GM11168 (cell line): Measurements from ENCODE around the gene EXOC2.
"Not testable (repeated sequence)": the region's sequence is repeated elsewhere in the genome, so short reads cannot be mapped to it uniquely, and the experiment has no call there.

Experiments used
- in situ Hi-C: fragments of 300-500 bp; cut with MboI; formaldehyde crosslinking; loops from one replicate; pipeline ENCODE4 v1.12.0; 2022; ENCODE audit warnings: low sequenced_read_pairs; ENCODE audit not compliant: unreplicated experiment

EXOC2 gene

GRCh38 chr6:711925-712324 is 19.0 kb upstream of the EXOC2 start:
- in situ Hi-C loops = no loop called here

GRCh38 chr6:710601-711571 is 17.9 kb upstream of the EXOC2 start:
- in situ Hi-C loops = no loop called here

DNA sequence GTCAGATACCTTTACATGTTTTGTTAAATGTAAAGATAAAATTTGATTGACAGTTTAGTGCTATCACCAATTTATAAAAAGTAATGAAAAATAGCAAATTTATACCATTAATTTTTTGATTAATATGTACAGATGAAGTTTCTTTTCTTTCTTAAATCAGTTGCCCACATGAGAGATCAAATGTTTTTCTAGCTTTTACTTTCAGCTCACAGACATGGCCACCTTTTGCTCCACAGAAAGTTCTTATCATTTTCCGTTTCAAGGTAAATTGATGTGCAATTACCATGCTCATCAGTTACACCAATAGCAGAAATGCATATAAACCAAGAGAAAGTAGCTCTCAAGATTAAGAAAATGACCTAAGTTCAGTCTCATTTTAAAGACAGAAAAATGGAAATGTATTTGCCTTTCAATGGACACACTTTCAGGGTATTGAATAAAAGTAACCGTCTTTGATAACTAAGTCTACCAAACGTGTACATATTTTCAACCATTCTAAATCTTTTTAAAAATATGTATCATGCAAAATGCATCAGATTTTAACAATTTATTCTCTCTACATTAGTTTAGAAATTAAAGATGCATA is 16.6 kb upstream of the EXOC2 start:
- in situ Hi-C loops = no loop called here

DNA sequence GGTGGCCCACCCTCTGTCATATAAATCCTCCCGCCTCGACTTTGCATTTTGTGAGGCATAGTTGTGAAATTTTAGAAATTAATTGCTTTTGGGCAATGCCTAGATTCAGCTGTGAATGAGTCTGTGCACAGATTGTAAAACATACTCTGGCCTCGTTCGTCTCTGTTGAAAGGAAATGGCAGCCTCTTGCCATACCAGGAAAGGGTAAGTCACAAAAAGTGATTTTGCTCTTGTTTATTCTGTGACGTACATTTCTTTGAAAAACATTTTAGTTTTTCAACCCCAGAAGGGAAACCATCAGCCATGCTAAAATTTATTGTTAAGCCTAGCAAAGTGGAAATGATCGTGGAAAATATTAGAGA is 15.3 kb upstream of the EXOC2 start:
- in situ Hi-C loops = no loop called here

- in situ Hi-C loops = no loop called here
Measured at GRCh38 chr6:707576-708236, 14.8 kb upstream of the EXOC2 start.

DNA sequence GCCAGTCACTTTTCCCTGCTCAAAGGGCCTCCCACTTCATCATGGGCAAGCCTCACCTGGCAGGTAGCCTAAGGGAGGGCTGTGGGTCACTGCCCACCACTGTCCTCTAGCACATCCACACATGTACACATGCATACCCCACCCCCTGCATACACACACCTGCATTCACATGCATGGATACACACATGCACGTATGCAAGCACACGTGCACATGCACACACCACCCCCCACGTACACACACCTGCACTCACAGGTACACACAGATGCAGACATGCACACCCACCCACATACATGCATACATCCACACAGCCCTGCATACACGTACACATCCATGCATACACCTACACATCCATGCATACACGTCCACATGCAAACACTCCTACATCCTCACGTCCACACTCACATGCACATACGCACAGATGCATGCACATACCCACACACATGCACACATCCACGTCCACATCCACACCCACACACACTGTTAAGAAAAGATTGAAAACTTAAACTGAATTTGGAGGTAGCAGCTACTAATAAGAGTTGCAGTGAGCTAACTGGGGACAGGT is 14.0 kb upstream of the EXOC2 start:
- in situ Hi-C loops = no loop called here

DNA sequence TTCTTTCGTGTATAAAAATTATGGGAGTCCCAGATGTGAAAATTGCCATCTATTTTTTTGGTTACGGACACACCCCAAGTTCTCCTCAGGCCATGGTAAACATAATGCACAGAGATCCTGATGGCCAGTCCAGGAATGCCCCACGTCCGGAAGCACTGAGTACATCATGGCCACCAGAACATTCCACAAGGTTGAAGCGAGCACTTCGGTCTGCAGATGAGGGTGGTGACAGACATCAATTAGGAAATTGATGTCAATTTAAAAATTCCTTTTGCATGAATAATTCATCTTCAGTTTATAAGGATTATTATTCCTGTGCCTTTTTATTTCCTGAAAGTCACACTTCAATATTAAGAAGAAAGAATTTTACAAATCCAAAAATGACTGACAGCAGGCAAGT is 13.2 kb upstream of the EXOC2 start:
- in situ Hi-C loops = no loop called here

DNA sequence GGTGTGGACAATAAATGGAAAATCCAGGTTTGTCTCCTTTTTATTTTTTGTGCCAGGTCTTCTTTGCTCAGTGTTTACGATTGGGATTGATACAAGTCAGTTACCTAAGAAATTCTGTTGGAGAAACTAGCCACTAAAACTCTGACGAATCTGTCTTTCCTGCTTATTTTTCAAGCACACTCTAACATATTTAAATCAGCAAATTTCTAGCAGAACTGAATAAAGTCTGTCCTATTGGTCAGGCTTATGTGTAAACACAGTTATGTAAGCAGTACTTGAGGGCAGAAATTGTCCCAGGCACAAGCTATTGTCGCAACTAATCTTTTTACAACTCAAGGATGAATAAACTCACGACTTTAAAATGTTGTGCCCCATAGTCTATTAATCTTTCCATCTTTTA is 12.1 kb upstream of the EXOC2 start:
- in situ Hi-C loops = no loop called here

- in situ Hi-C loops = no loop called here
Measured at GRCh38 chr6:704046-704445, 11.1 kb upstream of the EXOC2 start.

DNA sequence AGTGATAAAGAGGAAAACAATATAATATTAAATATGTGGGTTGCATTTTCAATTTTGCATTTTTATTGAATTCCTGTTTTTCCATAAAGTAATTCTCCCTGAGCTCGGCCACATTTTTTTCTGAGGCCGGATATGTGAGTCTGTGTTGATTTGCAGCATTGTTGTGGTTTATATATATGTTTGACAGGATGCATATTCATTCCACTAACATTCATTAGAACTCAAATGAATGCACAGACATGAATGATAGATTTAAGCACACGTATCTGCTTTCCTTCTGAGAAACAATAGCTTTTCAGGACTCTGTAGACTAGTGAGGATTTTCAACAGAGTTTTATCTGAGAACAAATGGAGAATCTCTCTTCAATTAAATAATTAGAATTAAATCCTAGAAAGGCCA is 10.6 kb upstream of the EXOC2 start:
- in situ Hi-C loops = no loop called here

DNA sequence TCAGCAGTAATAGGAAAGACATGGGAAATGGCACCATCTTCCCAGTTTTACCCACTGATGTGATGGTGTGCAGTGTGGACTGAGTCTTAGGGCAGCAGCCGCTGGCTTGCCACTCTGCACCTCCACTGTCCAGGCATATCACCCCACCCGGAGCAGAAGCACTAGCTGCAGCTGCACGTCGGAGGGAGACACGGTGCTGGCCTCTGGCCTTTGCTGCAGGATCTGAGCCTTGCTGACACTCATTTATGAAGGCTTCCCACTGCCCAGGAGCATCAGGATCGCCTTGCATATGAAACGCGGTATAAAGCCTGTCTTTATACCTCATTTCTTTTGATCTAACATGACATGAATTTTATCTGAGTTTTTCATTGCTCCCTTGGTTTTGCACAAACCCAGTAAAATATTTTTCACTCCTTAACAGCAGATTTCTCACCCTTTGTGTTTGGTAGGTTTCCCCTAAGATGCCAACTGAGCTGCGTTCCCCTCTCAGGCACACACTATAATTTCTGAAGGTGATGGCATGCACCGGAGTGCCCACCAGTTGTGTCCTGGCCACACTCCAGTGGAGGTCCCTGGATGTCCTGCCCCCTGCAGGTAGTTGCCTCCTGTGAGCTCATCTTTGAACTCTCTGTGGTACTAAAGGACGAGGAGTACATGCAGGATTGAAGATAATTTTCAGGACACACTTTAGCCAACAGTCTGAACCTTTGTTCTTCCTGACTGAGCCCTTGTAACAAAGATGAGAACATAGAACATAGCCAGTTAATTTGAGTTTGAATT is 9.0 kb upstream of the EXOC2 start:
- in situ Hi-C loops = no loop called here

GRCh38 chr6:701215-701614 is 8.3 kb upstream of the EXOC2 start:
- in situ Hi-C loops = no loop called here

DNA sequence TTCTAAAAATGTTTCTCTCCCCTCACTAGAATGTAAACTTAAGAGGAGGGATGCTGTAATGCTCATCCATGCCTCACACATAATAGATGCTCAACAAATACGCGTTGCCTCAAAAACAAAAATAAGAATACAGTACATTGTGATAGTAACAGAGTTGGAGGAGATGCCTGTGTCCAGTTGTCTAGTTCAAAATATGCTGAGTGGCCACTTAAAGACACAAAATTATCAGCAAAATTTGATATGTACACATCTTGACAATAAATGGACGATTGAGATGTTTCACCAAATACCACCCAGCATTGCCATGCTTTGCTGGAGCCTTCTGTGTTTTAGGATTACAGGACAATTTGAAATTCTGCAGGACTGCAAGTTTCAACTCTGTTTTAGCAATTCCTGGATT is 7.6 kb upstream of the EXOC2 start:
- in situ Hi-C loops = no loop called here

GRCh38 chr6:699319-699718 is 6.4 kb upstream of the EXOC2 start:
- in situ Hi-C loops = no loop called here

DNA sequence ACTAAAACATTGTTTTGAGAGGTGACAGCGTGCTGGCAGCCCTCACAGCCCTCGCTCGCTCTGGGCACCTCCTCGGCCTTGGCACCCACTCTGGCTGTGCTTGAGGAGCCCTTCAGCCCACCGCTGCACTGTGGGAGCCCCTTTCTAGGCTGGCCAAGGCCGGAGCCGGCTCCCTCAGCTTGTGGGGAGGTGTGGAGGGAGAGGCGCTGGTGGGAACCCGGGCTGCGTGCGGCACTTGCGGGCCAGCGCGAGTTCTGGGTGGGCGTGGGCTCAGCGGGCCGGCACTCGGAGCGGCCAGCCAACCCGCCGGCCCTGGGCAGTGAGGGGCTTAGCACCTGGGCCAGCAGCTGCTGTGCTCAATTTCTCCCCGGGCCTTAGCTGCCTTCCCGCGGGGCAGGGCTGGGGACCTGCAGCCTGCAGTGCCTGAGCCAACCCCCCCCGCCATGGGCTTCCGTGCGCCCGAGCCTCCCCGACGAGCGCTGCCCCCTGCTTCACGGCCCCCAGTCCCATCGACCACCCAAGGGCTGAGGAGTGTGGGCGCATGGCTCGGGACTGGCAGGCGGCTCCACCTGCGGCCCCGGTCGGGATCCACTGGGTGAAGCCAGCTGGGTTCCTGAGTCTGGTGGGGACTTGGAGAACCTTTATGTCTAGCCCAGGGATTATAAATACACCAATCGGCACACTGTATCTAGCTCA is 1.6 kb upstream of the EXOC2 start:
- in situ Hi-C loops = not testable (repeated sequence)

DNA sequence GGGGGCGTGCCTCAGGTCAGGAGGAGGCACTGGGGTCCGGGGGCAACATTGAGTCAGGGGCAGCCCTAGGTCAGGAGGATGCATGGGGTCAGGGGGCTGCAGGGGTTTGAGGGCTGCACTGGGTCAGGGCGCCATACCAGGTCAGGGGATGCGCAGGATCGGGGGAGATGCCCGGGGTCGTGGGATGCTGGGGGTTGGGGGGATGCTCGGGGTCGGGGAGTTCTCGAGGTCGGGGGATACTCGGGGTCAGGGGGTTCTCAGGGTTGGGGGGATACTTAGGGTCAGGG is 727 bp upstream of the EXOC2 start:
- in situ Hi-C loops = no loop called here

GRCh38 chr6:692356-692851 is 535 bp downstream of the EXOC2 start:
- in situ Hi-C loops = no loop called here

- in situ Hi-C loops = no loop called here
Measured at GRCh38 chr6:689223-689622, 3.7 kb downstream of the EXOC2 start.

- in situ Hi-C loops = no loop called here
Measured at GRCh38 chr6:686497-686896, 6.4 kb downstream of the EXOC2 start.
